Cardiac fibroblast (primary cell): Measurements from ENCODE around the gene NDST1.
A peak's percentile ranks its signal among the peaks of the same experiment; 100 is the strongest.

ENCODE experiments used
- DNase-seq, 2 donors: peaks; one replicate each; pipeline versions ENCODE4 v3.0.0 to v3.0.0-alpha.2; 2010; ENCODE audit warnings: low read depth in 2 of 2
- H3K4me3 ChIP-seq, 2 donors: replicated peaks in 1 of 2; 1 replicate in 1 of 2; 2 replicates in 1 of 2; pipeline ENCODE4 v1.5.1; 2011; ENCODE audit warnings: low read depth in 2 of 2, low read length in 2 of 2, mild to moderate bottlenecking in 2 of 2, moderate library complexity in 1 of 2
- TF ChIP-seq, protein P1 (sequence below): IDR thresholded peaks from one replicate; pipeline ENCODE4 v1.5.1; 2011; ENCODE audit warnings: low read depth, mild to moderate bottlenecking, low read length, inconsistent platforms

NDST1 gene

DNA sequence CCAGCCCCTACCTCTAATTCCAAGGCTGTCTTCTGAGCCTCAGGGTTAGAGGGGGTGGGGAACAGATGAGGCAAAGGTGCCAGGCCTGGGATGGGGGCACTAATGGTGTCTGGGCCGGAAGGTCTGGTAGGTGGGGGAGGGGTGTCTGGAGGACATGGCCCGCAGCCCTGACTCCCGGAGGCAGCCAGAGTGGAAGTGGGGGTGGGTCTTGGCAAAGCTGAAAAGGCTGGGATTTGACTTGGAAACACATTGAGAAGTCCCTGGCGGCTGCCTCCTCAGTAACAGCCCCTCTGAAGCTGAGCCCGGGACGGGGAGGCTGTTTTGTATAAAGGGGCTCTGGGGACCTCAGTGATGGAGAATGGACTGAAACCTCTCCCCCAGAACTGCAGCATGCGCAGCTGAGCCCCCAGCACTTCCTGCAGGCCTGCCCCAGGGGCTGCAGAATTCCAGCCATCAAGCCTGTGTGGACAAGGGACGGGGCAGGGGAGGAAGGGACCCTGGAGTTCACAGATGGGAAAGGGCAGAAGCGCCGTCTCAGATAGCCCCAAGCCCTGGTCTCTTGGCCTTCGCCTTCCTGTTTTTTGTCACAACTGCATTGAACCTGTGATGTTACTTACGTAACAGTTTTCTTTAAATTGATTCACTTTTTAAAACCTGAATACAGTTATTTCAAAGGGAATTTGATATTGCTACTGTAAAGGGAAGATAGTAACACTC lies 83.2 kb downstream of the NDST1 start:
- no peak overlapping the region for H3K4me3 ChIP-seq
- TF ChIP-seq, protein P1, sequence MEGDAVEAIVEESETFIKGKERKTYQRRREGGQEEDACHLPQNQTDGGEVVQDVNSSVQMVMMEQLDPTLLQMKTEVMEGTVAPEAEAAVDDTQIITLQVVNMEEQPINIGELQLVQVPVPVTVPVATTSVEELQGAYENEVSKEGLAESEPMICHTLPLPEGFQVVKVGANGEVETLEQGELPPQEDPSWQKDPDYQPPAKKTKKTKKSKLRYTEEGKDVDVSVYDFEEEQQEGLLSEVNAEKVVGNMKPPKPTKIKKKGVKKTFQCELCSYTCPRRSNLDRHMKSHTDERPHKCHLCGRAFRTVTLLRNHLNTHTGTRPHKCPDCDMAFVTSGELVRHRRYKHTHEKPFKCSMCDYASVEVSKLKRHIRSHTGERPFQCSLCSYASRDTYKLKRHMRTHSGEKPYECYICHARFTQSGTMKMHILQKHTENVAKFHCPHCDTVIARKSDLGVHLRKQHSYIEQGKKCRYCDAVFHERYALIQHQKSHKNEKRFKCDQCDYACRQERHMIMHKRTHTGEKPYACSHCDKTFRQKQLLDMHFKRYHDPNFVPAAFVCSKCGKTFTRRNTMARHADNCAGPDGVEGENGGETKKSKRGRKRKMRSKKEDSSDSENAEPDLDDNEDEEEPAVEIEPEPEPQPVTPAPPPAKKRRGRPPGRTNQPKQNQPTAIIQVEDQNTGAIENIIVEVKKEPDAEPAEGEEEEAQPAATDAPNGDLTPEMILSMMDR: no peak
- peak in 1 of 2 donors; percentile 70 for DNase-seq

DNA sequence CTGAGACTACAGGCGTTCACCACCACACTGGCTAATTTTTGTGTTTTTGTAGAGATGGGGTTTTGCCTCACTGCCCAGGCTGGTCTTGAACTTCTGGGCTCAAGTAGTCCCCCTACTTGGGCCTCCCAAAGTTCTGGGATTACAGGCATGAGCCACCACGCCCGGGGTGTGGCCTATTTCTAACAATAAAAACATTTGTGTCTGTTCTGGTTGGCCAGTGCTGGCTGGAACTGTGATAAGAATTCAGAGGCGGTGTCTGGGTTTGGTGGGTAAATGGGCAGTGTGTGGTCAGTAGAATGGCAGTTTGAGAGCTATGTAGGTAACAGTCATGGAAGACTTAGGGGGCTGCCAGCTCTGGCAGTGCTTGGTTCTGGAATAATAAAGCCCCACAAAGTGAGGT lies 85.7 kb downstream of the NDST1 start:
- H3K4me3 ChIP-seq: no peak overlapping the region
- TF ChIP-seq, protein P1: no peak
- peak in 1 of 2 donors; percentile 54 for DNase-seq

DNA sequence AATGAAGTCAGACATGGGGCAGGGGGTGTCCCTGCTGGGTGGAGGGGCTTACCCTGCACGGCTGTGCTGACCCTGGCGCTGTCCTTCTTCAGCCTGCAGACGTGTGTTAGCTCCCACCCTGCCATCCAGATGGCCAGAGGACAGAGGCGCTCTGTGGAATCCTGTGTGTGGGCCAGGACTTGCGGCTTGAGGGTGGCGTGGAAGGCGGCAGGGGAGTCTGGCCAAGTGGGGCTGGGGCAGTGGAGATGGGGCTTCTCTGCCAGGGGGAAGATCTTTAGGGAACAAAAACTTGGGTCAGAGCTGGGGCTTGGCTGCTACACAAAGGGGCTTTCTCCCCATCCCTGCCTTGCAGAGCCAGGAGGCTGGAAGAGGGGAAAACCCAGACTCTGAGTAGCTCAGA lies 86.1 kb downstream of the NDST1 start:
- DNase-seq: no peak
- TF ChIP-seq, protein P1: no peak
- no peak overlapping the region for H3K4me3 ChIP-seq

DNA sequence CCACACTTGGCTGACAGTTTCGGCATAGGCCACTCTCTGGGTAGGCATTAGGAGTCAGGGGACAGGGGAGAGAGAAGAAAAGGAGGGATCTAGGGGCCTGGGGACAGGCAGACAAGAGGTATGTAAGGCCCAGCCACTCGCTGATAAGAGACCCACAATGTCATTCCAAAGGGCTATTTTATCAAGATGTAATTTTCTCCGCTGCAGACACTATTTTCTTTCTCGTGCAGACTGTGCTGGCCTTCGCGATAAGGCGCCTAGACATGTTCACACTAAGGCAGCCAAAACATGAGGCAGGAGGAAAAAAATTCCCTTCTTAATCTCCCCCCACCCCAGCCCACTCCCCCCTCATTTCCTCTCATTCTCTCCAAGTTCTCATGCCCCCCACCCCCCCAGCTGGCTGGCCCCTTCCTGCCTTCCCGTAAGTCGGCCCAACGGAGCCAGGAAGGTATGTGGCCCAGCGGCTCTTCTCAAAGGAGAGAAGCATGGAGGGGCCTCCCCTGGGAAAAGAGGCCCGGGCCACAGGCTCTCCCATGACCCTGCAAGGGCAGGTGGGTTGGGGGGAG lies 87.6 kb downstream of the NDST1 start:
- TF ChIP-seq, protein P1: no peak
- peak; percentile 51 to 96 for DNase-seq

DNA sequence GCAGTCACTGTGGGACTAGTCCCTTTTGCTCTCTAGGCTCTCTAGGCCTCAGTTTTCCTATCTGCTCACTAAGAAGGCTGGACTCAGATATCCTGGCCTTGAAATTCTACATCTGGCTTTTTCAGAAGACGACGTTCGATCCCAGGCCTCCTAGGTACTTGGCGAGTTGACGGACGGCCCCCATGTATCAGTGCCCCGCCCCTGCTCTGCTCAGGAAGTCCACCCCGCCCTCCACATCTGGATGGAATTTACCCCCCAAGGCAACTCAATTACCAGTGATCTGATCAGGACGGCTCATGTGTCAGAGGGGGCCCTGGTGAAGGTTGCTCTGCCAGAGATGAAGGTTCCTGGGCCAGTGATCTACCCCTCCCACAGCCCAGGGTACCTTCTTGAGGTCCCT lies 88.4 kb downstream of the NDST1 start:
- TF ChIP-seq, protein P1: no peak
- DNase-seq: peak in 1 of 2 donors; percentile 53
- H3K4me3 ChIP-seq: no peak overlapping the region

More for the DNA sequence above, 87.6 kb downstream of the NDST1 start:
- H3K4me3 ChIP-seq: no peak overlapping the region

DNA sequence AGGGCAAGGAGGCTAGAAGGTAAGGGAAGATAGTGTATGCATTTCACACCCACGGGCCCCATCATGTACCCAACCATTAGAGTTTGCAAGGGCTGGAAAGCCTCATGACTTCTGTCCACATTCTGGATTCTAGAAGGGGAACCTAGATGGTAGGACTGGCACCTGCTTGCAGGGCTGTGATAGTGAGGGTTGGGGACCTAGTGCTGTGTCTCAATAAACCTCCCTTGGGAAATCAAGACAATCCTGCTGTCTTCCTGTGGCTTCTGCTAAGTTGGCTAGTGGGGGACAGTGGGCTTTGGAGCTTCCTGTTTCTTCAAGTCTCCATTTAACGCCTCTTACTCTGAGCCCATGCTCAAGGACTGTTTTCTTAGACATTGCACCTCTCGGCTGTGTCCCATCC lies 88.9 kb downstream of the NDST1 start:
- DNase-seq: no peak
- no peak overlapping the region for H3K4me3 ChIP-seq
- TF ChIP-seq, protein P1: no peak
